HG02642 (cell line): ENCODE measurements around the gene WWC1.
"Not testable (repeated sequence)": the region's sequence is repeated elsewhere in the genome, so short reads cannot be mapped to it uniquely, and the experiment has no call there.

ENCODE experiments used
- ATAC-seq: cut with Tn5 transposase; IDR thresholded peaks from one replicate; pipeline ENCODE4 v1.9.1; 2021; ENCODE audit warnings: mild to moderate bottlenecking; ENCODE audit not compliant: unreplicated experiment, poor library complexity

Gene WWC1

GRCh38 chr5:168428552-168428951 is 137.1 kb downstream of the WWC1 start:
- ATAC-seq: no peak

DNA sequence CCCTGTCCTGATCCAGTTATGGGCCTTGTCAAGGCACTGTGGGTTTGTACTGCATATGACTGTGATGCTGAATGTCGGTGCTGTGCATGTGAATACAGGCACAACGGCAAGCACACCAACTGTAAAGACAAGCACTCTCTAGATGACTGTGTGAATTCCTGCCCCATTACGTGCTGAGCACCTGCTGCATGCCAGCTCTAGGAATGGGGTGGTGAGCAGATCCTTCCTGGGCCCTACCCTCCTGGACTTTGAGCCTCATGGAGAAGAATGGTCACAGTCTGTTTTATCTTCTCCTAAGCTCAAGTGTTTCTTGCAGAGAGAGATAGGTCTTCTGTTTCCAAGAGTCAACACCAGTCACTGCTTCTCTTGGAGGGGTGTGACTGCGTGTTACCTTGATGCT is 138.9 kb downstream of the WWC1 start:
- no peak for ATAC-seq

GRCh38 chr5:168432903-168433302 is 141.5 kb downstream of the WWC1 start:
- ATAC-seq: no peak

DNA sequence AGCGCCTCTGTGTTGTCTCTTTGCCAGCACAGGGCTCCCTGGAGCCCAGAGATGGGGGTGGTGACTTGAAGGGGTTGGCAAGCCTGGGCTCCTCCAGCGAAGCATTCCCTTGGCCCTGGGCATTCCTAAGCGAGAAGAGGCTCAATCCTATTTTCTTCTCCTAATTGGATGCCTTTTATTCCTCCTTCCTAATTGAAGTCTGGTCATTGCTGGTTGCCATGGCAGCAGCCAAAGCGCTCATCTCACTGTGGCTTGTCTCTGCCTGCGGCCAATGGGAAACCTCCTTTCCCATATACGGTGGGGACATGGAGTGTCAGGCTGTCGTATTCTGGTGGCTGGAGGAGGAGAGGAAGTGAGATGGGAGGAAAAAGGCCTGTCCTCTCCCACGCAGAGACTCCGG is 142.6 kb downstream of the WWC1 start:
- no peak for ATAC-seq

- ATAC-seq: no peak
Measured at GRCh38 chr5:168434746-168435321, 143.4 kb downstream of the WWC1 start.

GRCh38 chr5:168435340-168435739 is 143.9 kb downstream of the WWC1 start:
- not testable (repeated sequence) for ATAC-seq

GRCh38 chr5:168438349-168438748 is 146.9 kb downstream of the WWC1 start:
- ATAC-seq: no peak

GRCh38 chr5:168443533-168443932 is 152.1 kb downstream of the WWC1 start:
- no peak for ATAC-seq

DNA sequence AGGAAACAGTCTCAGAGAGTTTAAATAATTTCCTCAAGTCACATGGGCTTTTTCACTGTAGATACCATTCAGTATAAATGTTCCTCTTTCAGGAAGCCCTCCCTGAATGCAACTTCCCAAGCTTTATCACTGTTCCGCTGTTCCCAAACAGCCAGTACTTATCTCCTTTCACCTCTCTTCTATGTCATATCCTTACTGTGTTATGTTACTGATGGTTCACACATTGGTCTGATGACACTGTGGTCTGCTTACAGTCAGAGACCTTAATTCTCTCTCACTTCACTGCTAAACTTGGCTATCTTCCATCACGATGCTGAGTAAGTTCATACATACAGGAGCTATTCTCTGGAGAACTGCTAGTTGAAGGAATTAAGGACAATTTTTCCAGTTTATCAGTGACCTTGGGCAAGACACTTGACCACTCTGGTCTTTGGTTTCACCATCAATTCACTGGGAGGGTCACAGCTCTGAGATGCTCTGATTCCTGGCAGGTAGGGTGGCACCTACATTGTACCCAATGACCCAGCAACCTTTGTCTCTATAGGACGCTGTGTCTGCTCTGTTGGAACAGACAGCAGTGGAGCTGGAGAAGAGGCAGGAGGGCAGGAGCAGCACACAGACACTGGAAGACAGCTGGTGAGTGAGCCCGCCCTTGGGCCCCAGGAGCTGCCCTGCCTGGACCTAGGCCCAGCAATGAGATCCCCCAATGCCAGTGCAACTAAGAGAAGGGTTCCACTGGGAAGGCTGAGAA is 152.7 kb downstream of the WWC1 start:
- ATAC-seq: no peak

- ATAC-seq: no peak
Measured at GRCh38 chr5:168446983-168447619, 155.7 kb downstream of the WWC1 start.

GRCh38 chr5:168447808-168448207 is 156.4 kb downstream of the WWC1 start:
- no peak for ATAC-seq

DNA sequence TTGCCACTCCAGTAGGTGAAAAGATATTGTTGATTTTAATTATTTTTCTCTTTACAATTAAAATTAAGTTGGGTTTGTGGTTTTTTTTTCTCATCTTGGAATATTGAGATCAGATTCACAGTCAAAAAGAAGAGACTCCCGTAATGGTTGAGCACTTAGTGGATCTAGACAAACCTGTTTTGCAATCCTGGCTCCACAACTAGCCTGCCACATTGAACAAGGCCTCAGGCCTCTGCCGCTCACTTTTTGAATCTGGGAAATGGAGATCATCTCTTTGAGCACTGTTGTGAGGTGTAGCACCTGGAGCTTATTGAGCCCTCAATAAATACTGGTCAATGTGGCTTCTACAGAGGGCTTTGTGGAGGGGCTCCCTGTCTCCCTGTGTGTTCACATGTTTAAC is 157.7 kb downstream of the WWC1 start:
- no peak for ATAC-seq

DNA sequence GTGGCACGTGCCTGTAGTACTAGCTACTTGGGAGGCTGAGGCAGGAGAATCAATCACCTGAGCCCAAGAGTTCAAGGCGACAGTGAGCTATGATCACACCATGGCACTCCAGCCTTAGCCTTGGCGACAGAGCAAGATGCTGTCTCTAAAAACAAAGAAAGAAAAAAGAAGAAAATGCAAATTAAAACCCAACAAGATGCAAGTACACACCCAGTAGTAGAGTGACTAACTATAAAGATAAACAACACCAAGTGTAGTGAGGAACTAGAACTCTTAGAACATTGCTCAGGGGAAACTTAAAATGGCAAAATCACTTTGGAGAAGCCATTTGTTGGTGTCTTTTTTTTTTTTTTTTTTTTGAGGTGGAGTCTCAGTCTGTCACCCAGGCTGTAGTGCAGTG is 160.1 kb downstream of the WWC1 start:
- no peak for ATAC-seq

- no peak for ATAC-seq
Measured at GRCh38 chr5:168455201-168455600, 163.8 kb downstream of the WWC1 start.

GRCh38 chr5:168457542-168457941 is 166.1 kb downstream of the WWC1 start:
- ATAC-seq: no peak

- ATAC-seq: no peak
Measured at GRCh38 chr5:168460606-168461005, 169.2 kb downstream of the WWC1 start.

- ATAC-seq: no peak
Measured at GRCh38 chr5:168463081-168463480, 171.6 kb downstream of the WWC1 start.

GRCh38 chr5:168464214-168464613 is 172.8 kb downstream of the WWC1 start:
- ATAC-seq: no peak

- ATAC-seq: no peak
Measured at GRCh38 chr5:168464641-168465040, 173.2 kb downstream of the WWC1 start.

GRCh38 chr5:168467755-168468330 is 176.4 kb downstream of the WWC1 start:
- ATAC-seq: no peak

DNA sequence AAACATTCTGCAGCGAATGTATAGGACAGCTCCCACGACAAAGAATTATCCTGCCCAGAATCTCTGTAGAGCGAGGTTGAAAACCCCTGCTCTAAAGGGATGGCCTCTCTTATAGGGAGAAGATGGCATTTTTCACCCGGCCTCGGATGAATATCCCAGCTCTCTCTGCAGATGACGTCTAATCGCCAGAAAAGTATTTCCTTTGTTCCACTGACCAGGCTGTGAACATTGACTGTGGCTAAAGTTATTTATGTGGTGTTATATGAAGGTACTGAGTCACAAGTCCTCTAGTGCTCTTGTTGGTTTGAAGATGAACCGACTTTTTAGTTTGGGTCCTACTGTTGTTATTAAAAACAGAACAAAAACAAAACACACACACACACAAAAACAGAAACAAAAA is 177.4 kb downstream of the WWC1 start:
- no peak for ATAC-seq
